ENCODE measurements around the gene OR2Z1. TPM values are rescaled to one million over a fixed set of nuclear protein-coding genes. Genes with fewer than 3 reads are reported as not detected.

OR2Z1 gene
- total RNA-seq, 1 experiment from 2014 or later: not detected

DNA sequence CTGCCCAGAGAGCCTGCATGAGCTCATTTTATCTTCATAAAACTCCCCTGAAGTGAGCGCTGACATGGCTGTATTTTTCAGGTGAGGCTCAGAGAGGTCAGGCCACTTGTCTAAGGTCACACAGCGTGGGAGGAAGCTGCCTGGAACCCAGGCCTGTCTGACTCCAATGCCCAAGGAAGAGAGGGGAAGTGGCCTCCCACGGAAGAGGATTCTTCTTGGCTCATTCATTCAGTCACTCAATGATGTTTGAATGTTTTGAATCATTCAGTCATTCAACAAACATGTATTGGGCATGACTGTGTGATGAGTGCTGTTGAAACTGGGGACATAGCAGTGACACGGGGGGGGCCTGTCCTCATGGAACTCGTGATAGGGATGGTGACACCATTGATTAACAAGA lies 34.9 kb upstream of the OR2Z1 start (continued):
- no peak for TF ChIP-seq JUN (CRISPR knock-in tag; IDR thresholded peaks at IDR 0.05)
- TF ChIP-seq, protein P1, sequence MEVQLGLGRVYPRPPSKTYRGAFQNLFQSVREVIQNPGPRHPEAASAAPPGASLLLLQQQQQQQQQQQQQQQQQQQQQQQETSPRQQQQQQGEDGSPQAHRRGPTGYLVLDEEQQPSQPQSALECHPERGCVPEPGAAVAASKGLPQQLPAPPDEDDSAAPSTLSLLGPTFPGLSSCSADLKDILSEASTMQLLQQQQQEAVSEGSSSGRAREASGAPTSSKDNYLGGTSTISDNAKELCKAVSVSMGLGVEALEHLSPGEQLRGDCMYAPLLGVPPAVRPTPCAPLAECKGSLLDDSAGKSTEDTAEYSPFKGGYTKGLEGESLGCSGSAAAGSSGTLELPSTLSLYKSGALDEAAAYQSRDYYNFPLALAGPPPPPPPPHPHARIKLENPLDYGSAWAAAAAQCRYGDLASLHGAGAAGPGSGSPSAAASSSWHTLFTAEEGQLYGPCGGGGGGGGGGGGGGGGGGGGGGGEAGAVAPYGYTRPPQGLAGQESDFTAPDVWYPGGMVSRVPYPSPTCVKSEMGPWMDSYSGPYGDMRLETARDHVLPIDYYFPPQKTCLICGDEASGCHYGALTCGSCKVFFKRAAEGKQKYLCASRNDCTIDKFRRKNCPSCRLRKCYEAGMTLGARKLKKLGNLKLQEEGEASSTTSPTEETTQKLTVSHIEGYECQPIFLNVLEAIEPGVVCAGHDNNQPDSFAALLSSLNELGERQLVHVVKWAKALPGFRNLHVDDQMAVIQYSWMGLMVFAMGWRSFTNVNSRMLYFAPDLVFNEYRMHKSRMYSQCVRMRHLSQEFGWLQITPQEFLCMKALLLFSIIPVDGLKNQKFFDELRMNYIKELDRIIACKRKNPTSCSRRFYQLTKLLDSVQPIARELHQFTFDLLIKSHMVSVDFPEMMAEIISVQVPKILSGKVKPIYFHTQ (CRISPR knock-in tag; IDR thresholded peaks at IDR 0.05): no peak
- no peak for TF ChIP-seq OVOL2 (CRISPR knock-in tag; IDR thresholded peaks at IDR 0.05; ENCODE audit: borderline replicate concordance)
- no peak for TF ChIP-seq NFYB (CRISPR knock-in tag; conservative IDR thresholded peaks at IDR 0.05; ENCODE audit: low read depth)
- TF ChIP-seq, protein P2, sequence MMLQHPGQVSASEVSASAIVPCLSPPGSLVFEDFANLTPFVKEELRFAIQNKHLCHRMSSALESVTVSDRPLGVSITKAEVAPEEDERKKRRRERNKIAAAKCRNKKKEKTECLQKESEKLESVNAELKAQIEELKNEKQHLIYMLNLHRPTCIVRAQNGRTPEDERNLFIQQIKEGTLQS (CRISPR knock-in tag; conservative IDR thresholded peaks at IDR 0.05): no peak

DNA sequence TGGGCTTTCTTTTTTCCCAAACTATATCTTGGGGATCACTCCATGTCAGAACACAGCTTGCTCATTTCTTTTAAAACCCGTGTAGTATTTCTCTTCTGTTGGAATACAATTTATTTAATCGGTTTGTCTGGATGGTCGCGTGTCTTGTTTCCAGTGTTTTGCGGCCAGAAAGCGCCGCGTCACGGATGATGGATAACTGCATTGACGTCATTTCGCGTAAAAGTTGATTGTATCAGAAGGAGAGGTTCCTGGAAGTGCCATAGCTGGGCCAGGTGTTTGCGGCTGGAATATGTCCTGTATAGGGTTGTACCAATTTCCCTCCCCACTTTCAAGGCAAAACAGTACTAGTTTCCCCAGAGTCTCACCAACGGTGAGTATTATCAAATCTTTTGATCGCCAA lies 32.5 kb upstream of the OR2Z1 start:
- TF ChIP-seq SMAD3 (CRISPR knock-in tag; IDR thresholded peaks at IDR 0.05; ENCODE audit: borderline replicate concordance) (no peak), TEAD1 (CRISPR knock-in tag; IDR thresholded peaks at IDR 0.05) (no peak), RORB (CRISPR knock-in tag; IDR thresholded peaks at IDR 0.05) (no peak), GRHL2 (CRISPR knock-in tag; IDR thresholded peaks at IDR 0.05; ENCODE audit: insufficient replicate concordance, severe bottlenecking) (no peak), NFE2L1 (CRISPR knock-in tag; IDR thresholded peaks at IDR 0.05) (no peak), CREB1 (CRISPR knock-in tag; IDR thresholded peaks at IDR 0.05) (no peak), ZNF232 (CRISPR knock-in tag; IDR thresholded peaks at IDR 0.05) (no peak)
- TF ChIP-seq, protein P3, sequence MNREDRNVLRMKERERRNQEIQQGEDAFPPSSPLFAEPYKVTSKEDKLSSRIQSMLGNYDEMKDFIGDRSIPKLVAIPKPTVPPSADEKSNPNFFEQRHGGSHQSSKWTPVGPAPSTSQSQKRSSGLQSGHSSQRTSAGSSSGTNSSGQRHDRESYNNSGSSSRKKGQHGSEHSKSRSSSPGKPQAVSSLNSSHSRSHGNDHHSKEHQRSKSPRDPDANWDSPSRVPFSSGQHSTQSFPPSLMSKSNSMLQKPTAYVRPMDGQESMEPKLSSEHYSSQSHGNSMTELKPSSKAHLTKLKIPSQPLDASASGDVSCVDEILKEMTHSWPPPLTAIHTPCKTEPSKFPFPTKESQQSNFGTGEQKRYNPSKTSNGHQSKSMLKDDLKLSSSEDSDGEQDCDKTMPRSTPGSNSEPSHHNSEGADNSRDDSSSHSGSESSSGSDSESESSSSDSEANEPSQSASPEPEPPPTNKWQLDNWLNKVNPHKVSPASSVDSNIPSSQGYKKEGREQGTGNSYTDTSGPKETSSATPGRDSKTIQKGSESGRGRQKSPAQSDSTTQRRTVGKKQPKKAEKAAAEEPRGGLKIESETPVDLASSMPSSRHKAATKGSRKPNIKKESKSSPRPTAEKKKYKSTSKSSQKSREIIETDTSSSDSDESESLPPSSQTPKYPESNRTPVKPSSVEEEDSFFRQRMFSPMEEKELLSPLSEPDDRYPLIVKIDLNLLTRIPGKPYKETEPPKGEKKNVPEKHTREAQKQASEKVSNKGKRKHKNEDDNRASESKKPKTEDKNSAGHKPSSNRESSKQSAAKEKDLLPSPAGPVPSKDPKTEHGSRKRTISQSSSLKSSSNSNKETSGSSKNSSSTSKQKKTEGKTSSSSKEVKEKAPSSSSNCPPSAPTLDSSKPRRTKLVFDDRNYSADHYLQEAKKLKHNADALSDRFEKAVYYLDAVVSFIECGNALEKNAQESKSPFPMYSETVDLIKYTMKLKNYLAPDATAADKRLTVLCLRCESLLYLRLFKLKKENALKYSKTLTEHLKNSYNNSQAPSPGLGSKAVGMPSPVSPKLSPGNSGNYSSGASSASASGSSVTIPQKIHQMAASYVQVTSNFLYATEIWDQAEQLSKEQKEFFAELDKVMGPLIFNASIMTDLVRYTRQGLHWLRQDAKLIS (CRISPR knock-in tag; IDR thresholded peaks at IDR 0.05; ENCODE audit: borderline replicate concordance): no peak
- TF ChIP-seq, protein P4, sequence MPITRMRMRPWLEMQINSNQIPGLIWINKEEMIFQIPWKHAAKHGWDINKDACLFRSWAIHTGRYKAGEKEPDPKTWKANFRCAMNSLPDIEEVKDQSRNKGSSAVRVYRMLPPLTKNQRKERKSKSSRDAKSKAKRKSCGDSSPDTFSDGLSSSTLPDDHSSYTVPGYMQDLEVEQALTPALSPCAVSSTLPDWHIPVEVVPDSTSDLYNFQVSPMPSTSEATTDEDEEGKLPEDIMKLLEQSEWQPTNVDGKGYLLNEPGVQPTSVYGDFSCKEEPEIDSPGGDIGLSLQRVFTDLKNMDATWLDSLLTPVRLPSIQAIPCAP (CRISPR knock-in tag; IDR thresholded peaks at IDR 0.05): no peak
- TF ChIP-seq, protein P2 (CRISPR knock-in tag; conservative IDR thresholded peaks at IDR 0.05): no peak
- TF ChIP-seq, protein P5, sequence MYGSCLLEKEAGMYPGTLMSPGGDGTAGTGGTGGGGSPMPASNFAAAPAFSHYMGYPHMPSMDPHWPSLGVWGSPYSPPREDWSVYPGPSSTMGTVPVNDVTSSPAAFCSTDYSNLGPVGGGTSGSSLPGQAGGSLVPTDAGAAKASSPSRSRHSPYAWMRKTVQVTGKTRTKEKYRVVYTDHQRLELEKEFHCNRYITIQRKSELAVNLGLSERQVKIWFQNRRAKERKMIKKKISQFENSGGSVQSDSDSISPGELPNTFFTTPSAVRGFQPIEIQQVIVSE (CRISPR knock-in tag; IDR thresholded peaks at IDR 0.05; ENCODE audit: borderline replicate concordance): no peak
- ATAC-seq (no peak), DNase-seq (ENCODE audit: low spot score) (no peak)
- H3K27ac Mint-ChIP-seq: no peak overlapping the region
- peaks cover 39% of the 10 kb centered on the region for H3K9me3 Mint-ChIP-seq
- CTCF ChIA-PET: interaction anchor here (1.3 to 1.7 kb wide), 2 partner anchors 9 to 35 kb away, joined by 3 to 4 read pairs; partner anchors contain the start of gene ACTL9
- POLR2A ChIA-PET: interaction anchor here (0.5 kb wide), 1 partner anchor 105 kb away, joined by 5 read pairs; no protein-coding TSS in a partner anchor
- no peaks in the 10 kb centered on the region for H3K4me1 Mint-ChIP-seq
- peaks cover 3% of the 10 kb centered on the region; the same call in 1 of the 2 replicates for H3K36me3 Mint-ChIP-seq
- H3K4me3 Mint-ChIP-seq: no peak overlapping the region
- peaks cover 19% of the 10 kb centered on the region for H3K27me3 Mint-ChIP-seq (ENCODE audit: low read depth)
